Measurements from ENCODE around the gene HMGCL.
A peak's percentile ranks its signal among the peaks of the same experiment; 100 is the strongest.

Gene HMGCL

DNA sequence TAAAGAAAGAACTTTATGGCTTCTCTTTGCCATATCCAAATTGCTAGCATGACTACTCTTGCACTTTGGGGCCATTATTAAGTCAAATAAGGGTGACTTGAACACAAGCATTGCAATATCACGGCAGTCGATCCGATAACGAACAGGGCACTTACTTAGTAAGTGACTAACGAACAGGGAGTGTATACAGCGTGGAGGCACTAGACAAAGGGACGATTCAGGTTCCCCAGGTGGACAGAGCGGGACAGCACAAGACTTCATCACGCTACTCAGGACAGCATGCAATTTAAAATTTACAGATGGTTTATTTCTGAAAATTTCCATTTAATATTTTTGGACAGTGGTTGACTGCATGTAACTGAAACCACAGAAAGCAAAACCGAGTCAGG lies 52.4 kb downstream of the HMGCL start:
- DNase-seq: no peak

DNA sequence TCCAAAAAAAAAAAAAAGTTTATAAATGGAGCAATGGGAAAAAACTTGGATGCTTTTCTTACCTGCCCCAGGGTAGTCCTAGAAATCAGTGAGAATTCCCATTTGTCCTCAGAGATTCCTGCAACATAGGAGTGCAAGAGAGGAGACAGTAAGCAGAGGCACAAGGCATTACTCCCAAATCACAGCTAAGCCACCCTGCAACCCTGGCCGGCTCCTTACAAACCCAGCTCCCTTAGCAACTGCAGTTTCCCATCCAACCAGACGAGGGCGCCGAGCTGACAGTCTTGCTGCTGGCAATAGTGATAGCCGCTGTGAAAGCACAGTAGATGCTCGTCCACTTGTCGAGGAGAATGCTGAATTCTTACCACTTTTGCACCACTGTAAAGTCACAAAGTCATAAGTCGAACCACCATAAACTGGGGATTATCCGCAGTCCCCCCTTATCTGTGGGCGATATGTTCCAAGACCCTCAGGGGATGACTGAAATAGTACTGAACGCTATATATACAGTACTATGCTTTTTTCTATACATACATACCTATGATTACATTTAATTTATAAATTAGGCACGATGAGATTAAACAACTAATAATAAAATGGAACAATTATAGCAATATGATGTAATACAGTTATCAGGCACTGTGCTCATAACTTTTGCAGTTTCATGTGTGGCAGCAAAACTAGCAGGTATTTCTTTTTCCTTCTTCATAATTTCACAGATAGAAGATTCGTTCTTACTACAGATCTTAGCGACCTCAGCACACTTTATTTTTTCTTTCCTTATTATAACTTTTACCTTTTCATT lies 53.0 kb downstream of the HMGCL start:
- DNase-seq: peak; percentile 11 to 75

DNA sequence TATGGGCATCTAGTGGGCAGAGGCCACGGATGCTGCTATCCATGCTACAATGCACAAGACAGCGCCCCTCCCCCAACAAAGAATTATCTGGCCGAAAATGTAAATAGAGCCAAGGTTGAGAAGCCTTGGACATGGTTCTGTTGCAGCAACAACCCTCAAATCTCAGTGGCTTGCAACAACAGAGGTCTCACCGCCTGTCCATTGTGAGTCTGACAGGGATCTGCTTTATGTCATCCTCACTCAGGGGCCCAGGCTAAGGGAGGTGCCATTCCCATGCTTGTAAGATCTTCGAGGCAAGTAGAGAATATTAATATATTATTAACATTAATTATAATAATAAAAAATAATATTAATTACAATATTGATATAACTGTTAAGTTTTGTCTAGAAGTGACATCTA lies 56.5 kb downstream of the HMGCL start:
- DNase-seq: no peak

GRCh38 chr1:23763041-23763577 lies 62.1 kb downstream of the HMGCL start:
- no peak for DNase-seq

DNA sequence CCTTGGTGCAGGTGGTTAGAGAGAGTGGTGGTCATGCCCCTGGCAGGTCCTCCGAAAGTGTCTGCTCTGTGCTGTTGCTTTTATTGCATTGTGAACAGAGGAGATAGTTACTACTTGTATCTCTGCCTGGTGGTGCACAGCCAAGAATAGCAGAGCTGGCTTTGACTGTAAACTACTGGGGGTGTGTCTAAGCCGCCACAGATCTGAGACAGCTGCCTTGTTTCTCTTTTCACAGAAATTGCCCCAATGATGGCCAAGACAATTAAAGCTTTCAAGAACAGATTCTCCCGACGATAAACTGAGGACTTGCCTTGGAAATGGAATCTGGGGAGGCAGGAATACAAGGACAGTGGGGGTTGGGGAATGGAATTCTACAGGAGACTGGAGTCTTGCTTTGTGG lies 66.0 kb downstream of the HMGCL start:
- DNase-seq: no peak

DNA sequence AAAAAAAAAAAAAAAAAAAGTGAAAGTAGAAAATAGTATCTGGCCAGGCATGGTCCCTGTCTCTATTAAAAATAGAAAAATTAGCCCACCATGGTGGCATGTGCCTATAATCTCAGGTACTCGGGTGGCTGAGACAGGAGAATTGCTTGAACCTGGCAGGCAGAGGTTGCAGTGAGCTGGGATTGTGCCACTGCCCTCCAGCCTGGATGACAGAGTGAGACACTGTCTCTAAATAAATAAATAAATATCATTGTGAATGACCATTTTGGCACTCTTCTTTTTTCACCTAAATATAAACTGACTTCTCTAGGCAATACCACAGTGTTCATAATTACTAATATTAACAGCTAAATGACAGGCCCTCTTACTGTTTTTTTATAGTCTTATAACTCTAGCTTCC lies 67.4 kb downstream of the HMGCL start:
- no peak for DNase-seq

DNA sequence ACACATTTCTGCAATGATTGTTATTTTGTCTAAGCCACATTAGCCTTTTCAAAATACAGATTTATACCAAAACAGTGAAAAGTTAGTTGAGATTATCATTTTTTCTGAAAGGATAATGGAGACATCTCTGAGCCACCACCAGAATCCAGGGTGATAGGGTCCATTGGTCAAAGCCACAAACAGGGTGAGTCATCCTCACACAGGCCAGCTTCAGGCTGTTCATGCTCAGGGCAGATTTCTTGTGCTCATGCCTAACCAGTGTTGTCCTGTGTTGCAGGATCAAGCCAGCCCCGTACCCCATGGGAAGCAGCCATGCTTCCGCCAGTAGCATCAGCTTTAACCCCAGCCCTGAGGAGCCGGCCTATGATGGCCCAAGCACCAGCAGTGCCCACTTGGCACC lies 68.6 kb downstream of the HMGCL start:
- DNase-seq: no peak

- DNase-seq: no peak
Observed at GRCh38 chr1:23752909-23753308, 72.3 kb downstream of the HMGCL start.

All from NCI-H524 (cell line).